ENCODE results near the gene EME1.

Gene EME1

GRCh38 chr17:50348522-50349242 is 24.3 kb upstream of the EME1 start:
- no peak for DNase-seq (ENCODE audit: low read depth)

DNA sequence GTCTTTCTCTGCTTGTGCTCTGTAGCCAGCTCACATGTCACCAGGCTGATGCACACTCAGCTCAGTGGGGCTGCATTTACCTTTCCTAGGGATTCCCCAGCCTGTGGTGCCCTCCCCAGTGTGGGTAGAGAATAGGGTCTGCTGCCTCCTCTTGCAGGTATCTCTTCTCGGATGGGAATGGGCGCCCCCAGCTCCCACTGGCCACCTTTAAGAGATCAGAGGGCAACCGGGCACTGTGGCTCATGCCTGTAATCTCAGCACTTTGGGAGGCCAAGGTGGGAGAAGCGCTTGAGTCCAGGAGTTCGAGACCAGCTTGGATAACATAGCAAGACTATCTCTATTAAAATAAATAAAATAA is 23.8 kb upstream of the EME1 start:
- no peak for DNase-seq (ENCODE audit: low read depth)

DNA sequence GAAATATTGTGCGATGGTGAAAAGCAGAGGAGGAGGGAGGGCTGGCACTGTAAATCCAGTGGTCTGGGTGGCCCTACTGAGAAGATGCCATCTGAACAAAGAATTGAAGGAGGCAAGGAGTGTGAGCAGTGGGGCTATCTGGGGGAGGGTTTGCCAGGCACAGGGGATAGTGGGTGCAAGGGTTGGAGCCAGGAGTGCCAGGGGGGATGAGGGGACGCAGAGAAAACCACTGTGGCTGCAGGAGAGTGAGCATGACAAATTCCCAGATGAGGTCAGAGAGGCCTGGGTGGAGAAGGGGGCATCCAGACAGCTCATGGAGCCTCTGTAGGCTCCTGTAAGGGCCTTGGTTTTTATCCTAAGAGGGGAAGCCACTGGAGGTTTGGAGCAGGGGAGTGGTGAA is 22.3 kb upstream of the EME1 start:
- no peak for DNase-seq (ENCODE audit: low read depth)

- no peak for DNase-seq (ENCODE audit: low read depth)
Measured at GRCh38 chr17:50352072-50352692, 20.8 kb upstream of the EME1 start.

DNA sequence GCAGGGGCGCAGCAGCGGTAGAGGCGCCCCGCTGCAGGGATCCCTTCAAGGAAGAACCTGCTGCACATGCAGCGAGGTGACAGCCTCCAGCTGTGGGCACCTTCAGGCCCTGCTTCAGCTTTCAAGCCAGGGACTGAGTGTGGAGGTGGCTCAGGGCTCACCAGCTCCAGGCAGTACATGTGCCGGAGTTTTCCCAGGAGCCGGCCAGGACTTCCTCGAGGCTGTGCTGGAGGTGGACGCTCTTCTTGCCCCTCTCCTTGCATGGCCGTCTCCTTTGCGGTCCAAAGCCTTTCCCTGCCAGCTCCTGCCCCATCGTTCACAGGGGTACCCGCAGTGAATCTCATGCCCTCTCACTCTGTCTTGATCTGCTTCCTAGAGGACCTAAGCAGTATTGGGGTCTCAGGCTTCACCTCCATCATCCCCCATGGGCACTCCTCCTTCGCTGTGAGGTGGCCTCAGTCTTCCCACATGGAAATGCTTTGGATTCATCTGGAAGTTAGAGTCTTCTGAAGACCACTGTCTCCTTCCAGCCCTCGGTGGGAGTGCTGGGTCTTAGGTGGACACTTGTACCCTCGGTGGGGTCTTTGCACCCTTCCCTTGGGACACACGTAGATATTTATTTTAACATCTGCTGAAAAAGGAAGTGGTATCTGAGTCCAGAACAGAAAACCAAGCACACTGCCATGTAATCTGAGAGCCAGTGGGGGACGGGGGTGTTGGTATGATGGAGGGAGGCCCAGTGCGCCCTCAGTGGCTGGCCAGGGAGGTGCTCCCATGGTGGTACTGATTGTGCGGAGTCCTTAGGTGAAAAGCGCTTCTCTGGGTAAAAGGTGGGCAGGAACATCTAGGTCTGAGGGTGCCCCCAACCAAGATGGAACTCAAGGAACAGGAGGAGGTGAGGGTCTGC is 20.1 kb upstream of the EME1 start:
- DNase-seq (ENCODE audit: low read depth): no peak

DNA sequence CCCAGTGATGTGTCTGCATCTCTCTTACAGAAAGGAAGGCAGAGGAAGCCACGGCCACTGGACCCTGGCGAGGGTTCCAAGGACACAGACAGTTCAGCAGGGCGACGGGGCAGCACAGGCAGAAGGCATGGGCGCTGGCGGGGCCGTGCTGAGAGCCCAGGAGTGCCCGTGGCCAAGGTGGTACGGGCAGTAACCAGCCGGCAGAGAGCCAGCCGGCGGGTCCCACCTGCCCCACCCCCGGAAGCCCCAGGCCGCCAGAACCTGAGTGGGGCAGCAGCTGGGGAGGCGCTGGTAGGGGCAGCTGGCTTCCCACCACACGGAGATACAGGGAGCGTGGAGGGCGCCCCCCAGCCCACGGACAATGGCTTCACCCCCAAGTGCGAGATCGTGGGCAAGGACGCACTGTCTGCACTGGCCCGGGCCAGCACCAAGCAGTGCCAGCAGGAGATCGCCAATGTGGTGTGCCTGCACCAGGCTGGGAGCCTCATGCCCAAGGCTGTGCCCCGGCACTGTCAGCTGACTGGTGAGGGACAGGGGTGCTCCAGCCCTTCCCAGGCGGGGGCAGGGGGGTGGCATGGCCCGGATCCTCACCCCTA is 19.3 kb upstream of the EME1 start:
- DNase-seq (ENCODE audit: low read depth): no peak

DNA sequence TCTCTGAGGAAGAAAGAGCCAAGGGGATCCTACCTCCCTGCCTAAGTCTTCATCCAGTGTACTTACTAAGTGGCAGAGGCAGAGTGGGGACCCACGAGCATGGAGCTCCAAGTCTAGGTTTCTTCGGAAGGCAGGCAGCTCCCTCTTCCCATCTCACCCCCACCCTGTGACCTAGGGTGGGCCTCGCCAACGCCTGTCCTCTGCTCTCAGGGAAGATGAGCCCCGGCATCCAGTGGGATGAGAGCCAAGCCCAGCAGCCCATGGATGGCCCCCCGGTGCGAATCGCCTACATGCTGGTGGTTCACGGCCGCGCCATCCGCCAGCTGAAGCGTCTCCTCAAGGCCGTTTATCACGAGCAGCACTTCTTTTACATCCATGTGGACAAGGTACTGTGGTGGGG is 18.8 kb upstream of the EME1 start:
- DNase-seq (ENCODE audit: low read depth): no peak

GRCh38 chr17:50354776-50355175 is 18.3 kb upstream of the EME1 start:
- no peak for DNase-seq (ENCODE audit: low read depth)

GRCh38 chr17:50355336-50355700 is 17.7 kb upstream of the EME1 start:
- DNase-seq (ENCODE audit: low read depth): no peak

GRCh38 chr17:50355701-50356341 is 17.2 kb upstream of the EME1 start:
- no peak for DNase-seq (ENCODE audit: low read depth)

DNA sequence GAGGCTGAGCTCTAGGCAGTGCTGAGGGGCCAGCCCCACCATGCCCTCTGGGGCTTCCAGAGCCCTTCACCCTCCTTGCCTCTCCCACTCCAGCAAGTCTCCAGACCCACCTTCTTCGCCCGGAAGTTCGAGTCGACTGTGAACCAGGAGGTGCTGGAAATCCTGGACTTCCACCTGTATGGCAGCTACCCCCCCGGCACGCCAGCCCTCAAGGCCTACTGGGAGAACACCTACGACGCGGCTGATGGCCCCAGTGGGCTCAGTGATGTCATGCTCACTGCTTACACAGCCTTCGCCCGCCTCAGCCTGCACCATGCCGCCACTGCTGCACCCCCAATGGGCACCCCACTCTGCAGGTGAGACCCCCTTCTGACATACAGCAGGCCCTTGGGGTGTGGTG is 16.6 kb upstream of the EME1 start:
- DNase-seq (ENCODE audit: low read depth): no peak

GRCh38 chr17:50356892-50357510 is 16.0 kb upstream of the EME1 start:
- DNase-seq (ENCODE audit: low read depth): no peak

DNA sequence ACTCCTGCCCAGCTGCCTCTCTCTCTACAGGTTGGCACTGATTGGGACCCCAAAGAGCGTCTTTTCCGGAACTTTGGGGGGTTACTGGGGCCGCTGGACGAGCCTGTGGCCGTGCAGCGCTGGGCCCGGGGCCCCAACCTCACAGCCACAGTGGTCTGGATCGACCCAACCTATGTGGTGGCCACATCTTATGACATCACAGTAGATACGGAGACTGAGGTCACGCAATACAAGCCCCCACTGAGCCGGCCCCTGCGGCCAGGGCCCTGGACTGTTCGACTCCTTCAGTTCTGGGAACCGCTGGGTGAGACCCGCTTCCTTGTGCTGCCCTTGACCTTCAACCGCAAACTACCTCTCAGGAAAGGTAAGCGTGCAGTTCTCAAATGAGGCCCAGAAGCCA is 14.9 kb upstream of the EME1 start:
- no peak for DNase-seq (ENCODE audit: low read depth)

DNA sequence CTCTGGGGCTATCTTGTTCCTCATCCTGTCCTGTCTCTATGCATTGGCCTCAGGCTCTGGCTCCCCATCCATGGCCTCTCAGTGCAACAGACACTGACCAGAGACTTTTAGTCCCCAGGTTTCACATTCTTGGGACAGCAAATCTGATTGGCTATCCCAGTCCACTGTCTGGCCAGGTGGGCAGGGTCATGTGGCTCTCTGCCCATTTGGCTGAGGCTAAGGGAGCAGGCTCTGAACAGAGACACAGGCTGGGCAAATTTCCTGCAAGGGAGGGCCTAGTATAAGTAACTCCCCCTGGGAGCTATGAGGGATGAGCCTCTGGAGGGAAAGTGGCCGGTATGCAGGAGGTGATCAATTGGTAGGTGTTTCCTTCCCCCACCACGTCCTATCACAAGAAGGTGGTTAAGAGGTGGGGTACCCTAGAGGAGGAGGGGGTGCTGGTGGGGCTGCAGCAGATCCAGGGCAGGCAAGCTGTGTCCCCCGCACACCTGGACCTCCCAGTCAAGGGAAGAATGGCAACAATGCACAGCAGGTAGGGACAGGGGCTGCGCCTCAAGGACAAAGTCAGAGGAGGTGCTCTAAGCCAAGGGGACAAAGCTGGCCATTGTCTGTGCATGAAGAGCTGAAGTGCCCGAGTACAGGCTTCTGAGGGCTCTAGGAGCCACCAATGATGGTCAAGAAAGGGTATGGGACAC is 13.9 kb upstream of the EME1 start:
- no peak for DNase-seq (ENCODE audit: low read depth)

DNA sequence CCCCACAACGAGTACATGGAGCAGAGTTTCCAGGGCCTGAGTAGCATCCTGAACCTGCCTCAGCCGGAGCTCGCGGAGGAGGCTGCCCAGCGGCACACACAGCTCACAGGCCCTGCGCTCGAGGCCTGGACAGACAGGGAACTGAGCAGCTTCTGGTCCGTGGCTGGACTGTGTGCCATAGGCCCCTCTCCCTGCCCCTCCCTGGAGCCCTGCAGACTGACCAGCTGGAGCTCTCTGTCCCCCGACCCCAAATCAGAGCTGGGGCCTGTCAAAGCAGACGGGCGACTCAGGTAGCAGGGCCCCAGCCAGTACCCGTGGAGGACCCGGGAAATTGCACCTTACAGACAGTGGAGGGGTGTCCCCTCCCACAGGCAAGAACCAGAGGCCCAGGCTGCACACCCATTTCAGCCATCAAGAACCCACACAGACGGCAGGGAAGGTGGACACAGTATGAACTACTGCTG is 13.0 kb upstream of the EME1 start:
- no peak for DNase-seq (ENCODE audit: low read depth)

- DNase-seq (ENCODE audit: low read depth): no peak
Measured at GRCh38 chr17:50360486-50361115, 12.4 kb upstream of the EME1 start.

- DNase-seq (ENCODE audit: low read depth): peak; percentile 40
Measured at GRCh38 chr17:50361561-50362480, 11.2 kb upstream of the EME1 start.

- DNase-seq (ENCODE audit: low read depth): no peak
Measured at GRCh38 chr17:50362661-50363060, 10.4 kb upstream of the EME1 start.
